ENCODE measurements around the gene RBM42. TPM values are rescaled to one million over a fixed set of nuclear protein-coding genes. Genes with fewer than 3 reads are reported as not detected.
A peak's percentile ranks its signal among the peaks of the same experiment; 100 is the strongest.

The RBM42 gene
- total and polyA plus RNA-seq, 2 of the 13 experiments (the other 11 are each of a cell fraction or from before 2014, with no cell fraction given), result 27.2 to 55.3 TPM

DNA sequence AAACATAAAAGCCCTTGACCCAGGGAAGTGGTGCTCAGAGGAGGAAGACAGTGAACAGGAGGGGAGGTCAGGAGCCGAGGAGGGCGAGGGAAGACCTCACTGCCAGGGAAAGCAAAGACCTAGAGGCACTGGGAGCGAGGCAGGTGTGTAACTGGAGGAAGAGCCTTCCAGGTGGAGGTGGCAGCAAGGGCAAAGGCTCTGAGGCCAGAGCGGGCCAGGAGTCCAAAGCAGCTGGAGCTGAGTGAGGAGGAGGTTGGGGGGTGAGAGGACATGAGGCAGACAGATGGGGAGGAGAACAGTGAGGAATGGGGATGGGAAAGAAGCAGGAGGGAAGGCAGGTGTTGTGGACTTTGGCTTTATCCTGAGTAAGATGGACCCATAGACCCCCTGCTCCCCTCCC lies 41.1 kb downstream of the RBM42 start:
- in situ Hi-C loops (cut with HindIII; ENCODE audit: extremely low pct_ligation_motif_present, low pct_unique_long_range_greater_than_20kb) (no loop called here), intact Hi-C loops (cut with micrococcal nuclease; ENCODE audit: unreplicated experiment) (no loop called here)
- H3K36me3 ChIP-seq (replicated peaks in 1 of 2; ENCODE audit: control insufficient read depth in 1 of 2, insufficient read depth in 2 of 2, low read length in 2 of 2), result no peaks in the 10 kb centered on the region
- H3K79me2 ChIP-seq (ENCODE audit: insufficient read depth, low read length), result no peaks in the 10 kb centered on the region
- no peak overlapping the region for H3K4me3 ChIP-seq (replicated peaks in 1 of 3; ENCODE audit: insufficient read depth in 1 of 3, low read depth in 2 of 3, low read length in 3 of 3)
- H2AFZ ChIP-seq (ENCODE audit: low read length), result no peak overlapping the region
- BruUV-seq (replicated peaks), result no TSS peak
- 0 out of 5 replicates have a peak, but pooled peaks cover 0 to 4% of the 10 kb centered on the region in 2 experiments for H3K27me3 ChIP-seq (ENCODE audit: control insufficient read depth in 1 of 2, insufficient read depth in 2 of 2, low read length in 2 of 2)
- 50% methylated on average over 4 of the region's 4 CpGs for whole genome bisulfite sequencing (ENCODE audit: low lambda C conversion rate)
- ChIA-PET CTCF (ENCODE audit: low intra/inter-chr PET ratio, low total read pairs) (no interaction called here), POLR2A (no interaction called here)
- H3K4me1 ChIP-seq (ENCODE audit: insufficient read depth, low read length), result peaks cover 41% of the 10 kb centered on the region
- H3K9me3 ChIP-seq (ENCODE audit: low read length), result no peaks in the 10 kb centered on the region
- no peaks in the 10 kb centered on the region for H4K20me1 ChIP-seq (ENCODE audit: insufficient read depth, low read length)
- no peak overlapping the region for H3K4me2 ChIP-seq (ENCODE audit: low read depth, low read length)
- DNase-seq (ENCODE audit: low spot score), result no peak
- no peak for FAIRE-seq
- H3K27ac ChIP-seq (ENCODE audit: extremely low read length, insufficient read depth, low read length), result no peak overlapping the region
- TF ChIP-seq DNMT3B (CRISPR knock-in tag; conservative IDR thresholded peaks at IDR 0.05), result no peak
- TF ChIP-seq ZSCAN25 (CRISPR knock-in tag; IDR thresholded peaks at IDR 0.05), result 0 out of 2 replicates have a peak, but pooled peaks have one; percentile 60
- 0 out of 2 replicates have a peak, but pooled peaks have one; percentile 5 for TF ChIP-seq ZMYM3 (CRISPR knock-in tag; IDR thresholded peaks at IDR 0.05)
- no peak for TF ChIP-seq ZNF3 (CRISPR knock-in tag; IDR thresholded peaks at IDR 0.05)
- no peak for TF ChIP-seq SSRP1 (CRISPR knock-in tag; IDR thresholded peaks at IDR 0.05)
- TF ChIP-seq HNRNPK (IDR thresholded peaks at IDR 0.05; ENCODE audit: low read depth, low read length, poor library complexity, severe bottlenecking), result peak; percentile 53
- TF ChIP-seq ZNF614 (CRISPR knock-in tag; IDR thresholded peaks at IDR 0.05; ENCODE audit: borderline replicate concordance), result no peak
- TF ChIP-seq KDM6A (CRISPR knock-in tag; IDR thresholded peaks at IDR 0.05; ENCODE audit: low read depth), result no peak
- 0 out of 2 replicates have a peak, but pooled peaks have one; percentile 11 for TF ChIP-seq ZNF768 (CRISPR knock-in tag; IDR thresholded peaks at IDR 0.05)
- no peak overlapping the region for H3K9ac ChIP-seq (ENCODE audit: insufficient read depth, low read depth, low read length)
- no peak for ATAC-seq

DNA sequence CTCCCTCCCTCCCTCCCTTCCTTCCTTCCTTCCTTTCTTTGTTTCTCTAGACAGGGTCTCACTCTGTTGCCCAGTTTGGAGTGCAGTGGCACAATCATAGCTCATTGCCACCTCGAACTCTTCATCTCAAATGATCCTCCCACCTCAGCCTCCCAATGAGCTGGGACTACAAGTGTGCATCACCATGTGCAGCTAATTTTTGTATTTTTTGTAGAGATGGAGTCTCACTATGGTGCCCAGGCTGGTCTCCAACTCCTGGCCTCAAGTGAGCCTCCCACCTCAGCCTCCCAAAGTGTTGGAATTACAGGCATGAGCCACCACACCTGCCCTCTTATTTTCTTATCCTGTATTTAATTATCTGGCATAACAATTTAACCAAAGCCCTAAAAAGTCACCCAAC lies 41.9 kb downstream of the RBM42 start:
- CTCF ChIA-PET (ENCODE audit: low intra/inter-chr PET ratio, low total read pairs), result no interaction called here
- 0 out of 5 replicates have a peak, but pooled peaks cover 0 to 4% of the 10 kb centered on the region in 2 experiments for H3K27me3 ChIP-seq (ENCODE audit: control insufficient read depth in 1 of 2, insufficient read depth in 2 of 2, low read length in 2 of 2)
- TF ChIP-seq GATAD1 (CRISPR knock-in tag; IDR thresholded peaks at IDR 0.05), result no peak
- TF ChIP-seq, protein P1, sequence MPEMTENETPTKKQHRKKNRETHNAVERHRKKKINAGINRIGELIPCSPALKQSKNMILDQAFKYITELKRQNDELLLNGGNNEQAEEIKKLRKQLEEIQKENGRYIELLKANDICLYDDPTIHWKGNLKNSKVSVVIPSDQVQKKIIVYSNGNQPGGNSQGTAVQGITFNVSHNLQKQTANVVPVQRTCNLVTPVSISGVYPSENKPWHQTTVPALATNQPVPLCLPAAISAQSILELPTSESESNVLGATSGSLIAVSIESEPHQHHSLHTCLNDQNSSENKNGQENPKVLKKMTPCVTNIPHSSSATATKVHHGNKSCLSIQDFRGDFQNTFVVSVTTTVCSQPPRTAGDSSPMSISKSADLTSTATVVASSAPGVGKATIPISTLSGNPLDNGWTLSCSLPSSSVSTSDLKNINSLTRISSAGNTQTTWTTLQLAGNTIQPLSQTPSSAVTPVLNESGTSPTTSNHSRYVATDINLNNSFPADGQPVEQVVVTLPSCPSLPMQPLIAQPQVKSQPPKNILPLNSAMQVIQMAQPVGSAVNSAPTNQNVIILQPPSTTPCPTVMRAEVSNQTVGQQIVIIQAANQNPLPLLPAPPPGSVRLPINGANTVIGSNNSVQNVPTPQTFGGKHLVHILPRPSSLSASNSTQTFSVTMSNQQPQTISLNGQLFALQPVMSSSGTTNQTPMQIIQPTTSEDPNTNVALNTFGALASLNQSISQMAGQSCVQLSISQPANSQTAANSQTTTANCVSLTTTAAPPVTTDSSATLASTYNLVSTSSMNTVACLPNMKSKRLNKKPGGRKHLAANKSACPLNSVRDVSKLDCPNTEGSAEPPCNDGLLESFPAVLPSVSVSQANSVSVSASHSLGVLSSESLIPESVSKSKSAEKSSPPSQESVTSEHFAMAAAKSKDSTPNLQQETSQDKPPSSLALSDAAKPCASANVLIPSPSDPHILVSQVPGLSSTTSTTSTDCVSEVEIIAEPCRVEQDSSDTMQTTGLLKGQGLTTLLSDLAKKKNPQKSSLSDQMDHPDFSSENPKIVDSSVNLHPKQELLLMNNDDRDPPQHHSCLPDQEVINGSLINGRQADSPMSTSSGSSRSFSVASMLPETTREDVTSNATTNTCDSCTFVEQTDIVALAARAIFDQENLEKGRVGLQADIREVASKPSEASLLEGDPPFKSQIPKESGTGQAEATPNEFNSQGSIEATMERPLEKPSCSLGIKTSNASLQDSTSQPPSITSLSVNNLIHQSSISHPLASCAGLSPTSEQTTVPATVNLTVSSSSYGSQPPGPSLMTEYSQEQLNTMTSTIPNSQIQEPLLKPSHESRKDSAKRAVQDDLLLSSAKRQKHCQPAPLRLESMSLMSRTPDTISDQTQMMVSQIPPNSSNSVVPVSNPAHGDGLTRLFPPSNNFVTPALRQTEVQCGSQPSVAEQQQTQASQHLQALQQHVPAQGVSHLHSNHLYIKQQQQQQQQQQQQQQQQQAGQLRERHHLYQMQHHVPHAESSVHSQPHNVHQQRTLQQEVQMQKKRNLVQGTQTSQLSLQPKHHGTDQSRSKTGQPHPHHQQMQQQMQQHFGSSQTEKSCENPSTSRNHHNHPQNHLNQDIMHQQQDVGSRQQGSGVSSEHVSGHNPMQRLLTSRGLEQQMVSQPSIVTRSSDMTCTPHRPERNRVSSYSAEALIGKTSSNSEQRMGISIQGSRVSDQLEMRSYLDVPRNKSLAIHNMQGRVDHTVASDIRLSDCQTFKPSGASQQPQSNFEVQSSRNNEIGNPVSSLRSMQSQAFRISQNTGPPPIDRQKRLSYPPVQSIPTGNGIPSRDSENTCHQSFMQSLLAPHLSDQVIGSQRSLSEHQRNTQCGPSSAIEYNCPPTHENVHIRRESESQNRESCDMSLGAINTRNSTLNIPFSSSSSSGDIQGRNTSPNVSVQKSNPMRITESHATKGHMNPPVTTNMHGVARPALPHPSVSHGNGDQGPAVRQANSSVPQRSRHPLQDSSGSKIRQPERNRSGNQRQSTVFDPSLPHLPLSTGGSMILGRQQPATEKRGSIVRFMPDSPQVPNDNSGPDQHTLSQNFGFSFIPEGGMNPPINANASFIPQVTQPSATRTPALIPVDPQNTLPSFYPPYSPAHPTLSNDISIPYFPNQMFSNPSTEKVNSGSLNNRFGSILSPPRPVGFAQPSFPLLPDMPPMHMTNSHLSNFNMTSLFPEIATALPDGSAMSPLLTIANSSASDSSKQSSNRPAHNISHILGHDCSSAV (CRISPR knock-in tag; IDR thresholded peaks at IDR 0.05; ENCODE audit: borderline replicate concordance), result no peak

More for the DNA sequence above, 41.9 kb downstream of the RBM42 start:
- POLR2A ChIA-PET, result no interaction called here
- DNase-seq (ENCODE audit: low spot score) (no peak), FAIRE-seq (no peak), ATAC-seq (no peak)
- Histone ChIP-seq H3K9me3 (ENCODE audit: low read length) (no peaks in the 10 kb centered on the region), H3K9ac (ENCODE audit: insufficient read depth, low read depth, low read length) (no peak overlapping the region), H4K20me1 (ENCODE audit: insufficient read depth, low read length) (no peaks in the 10 kb centered on the region), H3K4me3 (replicated peaks in 1 of 3; ENCODE audit: insufficient read depth in 1 of 3, low read depth in 2 of 3, low read length in 3 of 3) (no peak overlapping the region), H2AFZ (ENCODE audit: low read length) (no peak overlapping the region), H3K4me1 (ENCODE audit: insufficient read depth, low read length) (peaks cover 41% of the 10 kb centered on the region), H3K4me2 (ENCODE audit: low read depth, low read length) (no peak overlapping the region), H3K79me2 (ENCODE audit: insufficient read depth, low read length) (no peaks in the 10 kb centered on the region), H3K36me3 (replicated peaks in 1 of 2; ENCODE audit: control insufficient read depth in 1 of 2, insufficient read depth in 2 of 2, low read length in 2 of 2) (no peaks in the 10 kb centered on the region), H3K27ac (ENCODE audit: extremely low read length, insufficient read depth, low read length) (no peak overlapping the region)
- intact Hi-C loops (cut with micrococcal nuclease; ENCODE audit: unreplicated experiment), result no loop called here
- in situ Hi-C loops (cut with HindIII; ENCODE audit: extremely low pct_ligation_motif_present, low pct_unique_long_range_greater_than_20kb), result no loop called here
- WGBS (ENCODE audit: low lambda C conversion rate), result 64% methylated on average over 1 of the region's 1 CpG
- no TSS peak for BruUV-seq (replicated peaks)
